ENCODE data around the gene SPOCK1.

- no peak for TF ChIP-seq EZH2 (IDR thresholded peaks at IDR 0.05; ENCODE audit: borderline replicate concordance, low read depth, low read length, severe bottlenecking)
- TF ChIP-seq, protein P1, sequence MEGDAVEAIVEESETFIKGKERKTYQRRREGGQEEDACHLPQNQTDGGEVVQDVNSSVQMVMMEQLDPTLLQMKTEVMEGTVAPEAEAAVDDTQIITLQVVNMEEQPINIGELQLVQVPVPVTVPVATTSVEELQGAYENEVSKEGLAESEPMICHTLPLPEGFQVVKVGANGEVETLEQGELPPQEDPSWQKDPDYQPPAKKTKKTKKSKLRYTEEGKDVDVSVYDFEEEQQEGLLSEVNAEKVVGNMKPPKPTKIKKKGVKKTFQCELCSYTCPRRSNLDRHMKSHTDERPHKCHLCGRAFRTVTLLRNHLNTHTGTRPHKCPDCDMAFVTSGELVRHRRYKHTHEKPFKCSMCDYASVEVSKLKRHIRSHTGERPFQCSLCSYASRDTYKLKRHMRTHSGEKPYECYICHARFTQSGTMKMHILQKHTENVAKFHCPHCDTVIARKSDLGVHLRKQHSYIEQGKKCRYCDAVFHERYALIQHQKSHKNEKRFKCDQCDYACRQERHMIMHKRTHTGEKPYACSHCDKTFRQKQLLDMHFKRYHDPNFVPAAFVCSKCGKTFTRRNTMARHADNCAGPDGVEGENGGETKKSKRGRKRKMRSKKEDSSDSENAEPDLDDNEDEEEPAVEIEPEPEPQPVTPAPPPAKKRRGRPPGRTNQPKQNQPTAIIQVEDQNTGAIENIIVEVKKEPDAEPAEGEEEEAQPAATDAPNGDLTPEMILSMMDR (IDR thresholded peaks at IDR 0.05; ENCODE audit: extremely low read depth in 1 of 2, insufficient read depth in 1 of 2, low read depth in 1 of 2, low read length in 2 of 2): no peak
Observed at GRCh38 chr5:137385064-137385463, 114.1 kb downstream of the SPOCK1 start.

Measured in endothelial cell of umbilical vein (primary cell).